Activated CD4-positive, alpha-beta T cell treated with anti-CD3 and anti-CD28 coated beads for 1 hour (primary cell): ENCODE measurements around the gene ZNF488.
A peak's percentile ranks its signal among the peaks of the same experiment; 100 is the strongest.

ENCODE experiments used
- DNase-seq: peaks from one replicate; pipeline ENCODE4 v3.0.0-alpha.2; 2020

Gene ZNF488

DNA sequence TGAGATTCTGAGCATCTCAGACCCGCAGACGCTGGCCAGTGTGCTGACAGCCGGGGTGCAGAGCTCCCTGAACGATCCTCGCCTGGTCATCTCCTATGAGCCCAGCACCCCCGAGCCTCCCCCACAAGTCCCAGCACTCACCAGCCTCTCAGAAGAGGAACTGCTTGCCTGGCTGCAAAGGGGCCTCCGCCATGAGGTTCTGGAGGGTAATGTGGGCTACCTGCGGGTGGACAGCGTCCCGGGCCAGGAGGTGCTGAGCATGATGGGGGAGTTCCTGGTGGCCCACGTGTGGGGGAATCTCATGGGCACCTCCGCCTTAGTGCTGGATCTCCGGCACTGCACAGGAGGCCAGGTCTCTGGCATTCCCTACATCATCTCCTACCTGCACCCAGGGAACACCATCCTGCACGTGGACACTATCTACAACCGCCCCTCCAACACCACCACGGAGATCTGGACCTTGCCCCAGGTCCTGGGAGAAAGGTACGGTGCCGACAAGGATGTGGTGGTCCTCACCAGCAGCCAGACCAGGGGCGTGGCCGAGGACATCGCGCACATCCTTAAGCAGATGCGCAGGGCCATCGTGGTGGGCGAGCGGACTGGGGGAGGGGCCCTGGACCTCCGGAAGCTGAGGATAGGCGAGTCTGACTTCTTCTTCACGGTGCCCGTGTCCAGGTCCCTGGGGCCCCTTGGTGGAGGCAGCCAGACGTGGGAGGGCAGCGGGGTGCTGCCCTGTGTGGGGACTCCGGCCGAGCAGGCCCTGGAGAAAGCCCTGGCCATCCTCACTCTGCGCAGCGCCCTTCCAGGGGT is 35.2 kb downstream of the ZNF488 start:
- DNase-seq: no peak

DNA sequence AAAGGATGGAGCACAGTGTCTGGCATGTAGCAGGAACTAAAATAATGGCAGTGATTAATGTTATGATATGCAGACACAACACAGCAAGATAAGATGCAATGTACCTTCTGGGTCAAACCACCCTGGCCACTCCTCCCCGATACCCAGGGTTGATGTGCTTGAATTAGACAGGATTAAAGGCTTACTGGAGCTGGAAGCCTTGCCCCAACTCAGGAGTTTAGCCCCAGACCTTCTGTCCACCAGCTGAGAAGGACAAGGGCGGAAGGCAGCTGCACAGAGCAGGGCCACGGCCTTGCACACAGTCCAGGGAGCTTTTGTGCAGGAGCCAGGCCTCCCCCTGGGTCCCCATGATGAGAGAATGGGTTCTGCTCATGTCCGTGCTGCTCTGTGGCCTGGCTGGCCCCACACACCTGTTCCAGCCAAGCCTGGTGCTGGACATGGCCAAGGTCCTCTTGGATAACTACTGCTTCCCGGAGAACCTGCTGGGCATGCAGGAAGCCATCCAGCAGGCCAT is 35.9 kb downstream of the ZNF488 start, which contains the start of gene RBP3:
TSS of gene RBP3 (plus strand) at position 226 of the 514 bp plus-strand sequence. CDS start at position 348, 122 bp downstream.
- DNase-seq: no peak

DNA sequence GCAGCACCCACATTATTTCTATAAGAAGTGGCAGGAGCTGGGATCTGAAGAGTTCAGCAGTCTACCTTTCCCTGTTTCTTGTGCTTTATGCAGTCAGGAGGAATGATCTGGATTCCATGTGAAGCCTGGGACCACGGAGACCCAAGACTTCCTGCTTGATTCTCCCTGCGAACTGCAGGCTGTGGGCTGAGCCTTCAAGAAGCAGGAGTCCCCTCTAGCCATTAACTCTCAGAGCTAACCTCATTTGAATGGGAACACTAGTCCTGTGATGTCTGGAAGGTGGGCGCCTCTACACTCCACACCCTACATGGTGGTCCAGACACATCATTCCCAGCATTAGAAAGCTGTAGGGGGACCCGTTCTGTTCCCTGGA is 36.8 kb downstream of the ZNF488 start:
- no peak for DNase-seq

DNA sequence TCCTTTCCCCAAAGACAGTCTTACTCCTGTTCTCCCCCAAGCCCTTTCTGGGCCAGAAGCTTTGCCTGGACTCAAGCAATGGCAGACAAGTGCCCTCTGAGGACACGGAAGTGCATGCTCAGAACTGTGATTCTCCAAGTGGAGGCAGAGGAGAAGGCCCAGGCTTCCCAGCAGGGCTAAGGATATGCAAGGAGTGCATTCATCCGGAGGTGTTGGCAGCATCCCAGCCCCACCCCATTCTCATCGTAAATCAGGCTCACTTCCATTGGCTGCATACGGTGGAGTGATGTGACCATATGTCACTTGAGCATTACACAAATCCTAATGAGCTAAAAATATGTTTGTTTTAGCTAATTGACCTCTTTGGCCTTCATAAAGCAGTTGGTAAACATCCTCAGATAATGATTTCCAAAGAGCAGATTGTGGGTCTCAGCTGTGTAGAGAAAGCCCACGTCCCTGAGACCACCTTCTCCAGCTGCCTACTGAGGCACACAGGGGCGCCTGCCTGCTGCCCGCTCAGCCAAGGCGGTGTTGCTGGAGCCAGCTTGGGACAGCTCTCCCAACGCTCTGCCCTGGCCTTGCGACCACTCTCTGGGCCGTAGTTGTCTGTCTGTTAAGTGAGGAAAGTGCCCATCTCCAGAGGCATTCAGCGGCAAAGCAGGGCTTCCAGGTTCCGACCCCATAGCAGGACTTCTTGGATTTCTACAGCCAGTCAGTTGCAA is 37.4 kb downstream of the ZNF488 start:
- no peak for DNase-seq

DNA sequence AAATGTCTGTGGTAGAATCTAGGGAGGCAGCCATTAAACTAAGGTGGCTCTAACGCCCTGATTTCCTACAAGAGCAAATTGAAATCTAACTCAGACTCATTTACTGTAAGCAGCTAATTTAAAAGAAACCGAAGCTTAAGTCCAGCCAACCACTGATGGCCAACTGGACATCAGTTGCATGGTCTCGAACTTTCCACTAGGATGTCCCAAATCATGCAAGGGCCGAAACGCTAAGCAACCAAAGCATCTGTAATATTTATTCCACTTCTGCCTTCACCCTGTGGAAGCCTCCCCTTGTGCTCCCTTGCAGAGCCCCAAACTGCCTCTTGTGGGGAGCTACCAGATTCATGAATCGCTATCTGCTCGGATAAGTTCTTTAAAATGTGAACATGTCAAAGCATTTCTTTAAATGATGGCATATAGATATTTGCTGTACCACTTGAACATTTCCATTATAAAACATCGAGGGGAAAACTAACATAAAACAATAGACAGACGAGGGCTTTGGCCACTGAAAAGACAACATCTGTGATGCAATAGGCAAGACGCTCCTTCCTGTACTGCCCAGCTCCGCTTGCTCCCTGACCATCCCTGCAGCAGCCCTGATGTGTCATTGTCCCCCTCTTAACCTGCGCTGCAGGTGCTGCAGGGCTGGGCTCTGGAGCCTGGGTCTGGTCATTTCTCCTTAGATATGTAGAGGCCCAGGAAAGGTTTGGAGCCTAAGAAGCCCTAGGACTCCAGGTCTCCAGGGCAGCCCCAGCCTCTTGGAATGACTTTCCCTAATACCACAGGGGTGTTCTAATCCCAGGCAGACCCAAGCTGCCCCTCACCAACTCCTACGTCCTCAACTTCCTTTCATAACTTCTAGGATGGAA is 38.9 kb downstream of the ZNF488 start:
- no peak for DNase-seq

DNA sequence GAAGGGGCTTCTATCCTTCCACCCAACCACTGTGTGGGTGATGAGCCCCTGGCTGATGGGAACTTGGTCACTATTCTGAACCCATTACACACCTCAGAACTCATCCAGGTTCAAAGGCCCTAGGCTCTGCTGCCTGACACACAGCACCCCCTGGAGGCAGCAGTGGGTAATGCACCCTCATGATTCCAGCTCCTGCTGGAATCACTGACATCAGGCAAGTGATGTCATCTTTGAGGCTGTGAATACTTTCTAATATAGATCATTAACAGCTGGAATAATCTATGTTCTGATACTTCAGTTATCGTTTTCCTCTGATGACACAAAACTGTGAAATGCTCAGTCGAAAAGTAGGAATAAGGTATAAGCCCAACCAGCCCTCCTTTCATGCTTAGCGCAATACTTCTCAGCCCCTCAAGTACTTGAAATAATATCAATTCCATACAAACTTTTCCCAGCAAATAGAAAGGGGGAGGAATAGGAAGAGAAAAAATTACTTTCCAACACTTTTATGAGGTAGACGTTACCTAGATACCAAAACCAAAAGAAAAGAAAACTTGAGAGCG is 43.4 kb downstream of the ZNF488 start:
- peak; percentile 56 for DNase-seq

DNA sequence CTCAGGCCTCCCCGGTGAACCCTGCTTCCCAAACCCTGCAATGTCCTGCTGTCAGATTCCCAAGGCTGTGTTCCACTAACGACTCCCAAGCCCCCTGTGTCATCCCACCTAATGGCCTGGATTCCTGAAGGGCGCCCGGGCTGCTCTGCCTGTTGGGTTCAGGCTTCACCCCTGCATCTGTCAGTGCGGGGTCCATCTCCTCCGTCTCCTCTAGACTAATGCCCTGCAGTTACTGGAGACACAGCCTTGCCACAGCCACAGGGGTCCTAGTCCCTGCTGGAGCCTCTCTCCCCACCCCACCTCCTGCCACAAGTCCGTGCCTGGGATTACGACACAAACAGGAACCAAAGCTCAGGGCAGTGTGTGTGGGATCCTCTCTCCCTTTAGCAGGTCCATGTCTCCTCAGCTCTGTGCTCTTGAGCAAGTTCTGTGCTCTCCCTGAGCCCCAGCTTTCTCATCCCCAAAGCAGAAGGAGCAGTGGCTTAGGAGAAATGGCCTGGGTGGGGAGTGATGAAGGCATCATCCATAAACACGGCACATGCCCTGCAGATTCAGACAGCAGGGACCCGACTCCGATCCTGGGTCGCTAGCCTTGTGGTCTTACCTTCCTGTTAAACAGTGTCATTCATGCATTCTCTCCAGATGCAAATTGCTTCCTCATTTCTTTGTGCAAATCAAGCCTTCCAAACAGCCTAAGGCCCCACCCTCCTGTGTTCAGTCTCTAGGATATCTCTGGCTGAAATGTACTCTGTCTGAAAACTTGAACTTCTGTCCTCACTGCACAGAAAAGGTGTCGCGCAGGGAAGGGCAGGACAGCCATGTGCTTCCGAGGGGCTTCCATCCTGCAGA is 44.1 kb downstream of the ZNF488 start:
- DNase-seq: no peak

DNA sequence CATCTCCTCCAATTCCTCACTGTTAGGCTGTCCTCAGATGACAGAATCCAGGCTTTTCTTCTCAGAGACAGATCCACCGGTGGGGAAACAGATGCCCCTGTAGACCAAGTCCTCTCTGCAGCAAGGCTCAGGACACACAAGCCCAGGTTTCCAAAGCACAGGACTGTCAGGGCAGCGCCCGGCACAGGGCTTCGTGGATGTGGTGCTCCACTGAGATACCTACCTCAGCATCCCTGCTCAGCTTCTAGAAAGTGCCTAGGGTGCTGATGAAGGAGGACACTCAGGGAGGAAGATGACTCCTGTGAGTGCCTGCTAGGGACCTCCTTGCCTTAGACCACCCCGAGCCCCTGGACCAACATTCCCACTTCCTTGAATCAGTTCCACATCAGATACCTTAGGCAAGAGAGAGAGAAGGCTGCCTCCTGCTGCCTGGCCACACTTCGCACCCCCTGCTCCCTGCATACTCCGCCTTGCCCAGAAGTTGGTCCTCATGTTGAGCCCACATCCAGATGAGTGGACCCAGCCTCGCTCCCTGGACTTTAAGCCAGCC is 44.8 kb downstream of the ZNF488 start:
- DNase-seq: no peak

DNA sequence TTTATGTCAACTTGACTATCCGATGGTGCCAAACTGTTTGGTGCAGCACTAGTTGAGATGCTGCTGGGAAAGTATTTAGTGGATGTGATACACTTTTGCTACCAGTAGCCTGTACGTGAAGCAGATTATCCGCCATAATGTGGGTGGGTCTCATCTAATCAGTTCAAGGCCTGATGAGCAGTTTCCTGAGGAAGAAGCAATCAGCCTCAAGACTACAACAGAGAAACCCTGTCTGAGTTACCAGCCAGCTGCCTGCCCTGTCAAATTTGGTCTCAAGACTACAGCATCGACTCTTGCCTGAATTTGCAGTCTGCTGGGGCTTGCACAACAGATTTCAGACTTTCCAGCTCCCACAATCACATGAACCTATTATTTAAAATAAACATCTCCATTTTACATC is 46.8 kb downstream of the ZNF488 start:
- no peak for DNase-seq

DNA sequence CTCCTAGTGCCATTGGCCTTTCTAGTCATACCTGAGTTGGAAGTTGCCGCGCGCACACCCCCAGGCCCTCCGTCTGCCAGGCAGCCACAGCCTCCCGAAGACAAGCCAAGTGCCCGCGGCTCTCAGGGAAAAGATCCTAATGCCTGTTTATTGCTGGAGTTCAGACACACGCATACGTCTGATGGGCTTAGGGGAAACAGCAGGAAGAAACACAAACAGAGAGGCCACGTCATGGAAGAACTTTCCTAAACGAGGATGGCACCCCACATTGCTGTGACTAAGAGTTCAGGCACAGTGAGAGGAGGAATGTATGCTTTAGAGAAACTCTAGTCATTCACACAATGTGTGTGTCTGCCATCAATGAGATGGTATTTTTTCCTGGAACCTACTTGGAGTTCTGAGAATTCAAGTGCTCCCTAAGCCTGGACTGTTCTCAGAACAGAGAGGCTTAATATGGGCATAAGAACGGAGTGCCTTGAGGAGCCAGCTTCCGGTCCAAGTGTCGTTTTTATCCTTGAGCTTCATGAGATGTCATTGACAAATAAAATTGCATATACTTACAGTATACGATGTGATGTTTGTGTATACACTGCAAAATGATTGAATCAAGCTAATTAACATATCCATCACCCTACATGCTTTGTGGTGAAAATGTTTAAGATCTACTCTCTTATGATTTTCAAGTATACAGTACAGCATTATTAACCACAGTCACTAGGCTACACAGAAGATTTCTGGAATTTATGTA is 47.5 kb downstream of the ZNF488 start:
- DNase-seq: no peak

DNA sequence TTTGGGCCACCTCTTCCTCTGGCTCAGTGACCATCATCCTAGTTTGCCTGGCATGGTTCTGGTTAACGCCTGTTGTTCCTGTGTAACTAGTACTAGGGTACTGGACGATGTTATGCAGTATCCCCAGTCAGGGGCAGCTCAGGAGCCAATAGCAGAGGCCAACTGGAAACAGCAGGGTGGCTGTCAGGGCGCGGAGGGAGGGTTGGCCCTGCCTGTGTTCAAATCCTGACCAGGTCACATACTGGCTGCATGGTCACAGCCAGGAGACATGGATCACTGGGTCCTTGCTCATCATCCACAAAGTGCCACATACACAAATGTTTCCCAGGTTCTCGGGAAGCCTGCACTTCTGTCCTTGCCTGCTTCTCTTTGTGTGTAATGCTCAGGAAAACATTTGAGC is 48.2 kb downstream of the ZNF488 start:
- no peak for DNase-seq

DNA sequence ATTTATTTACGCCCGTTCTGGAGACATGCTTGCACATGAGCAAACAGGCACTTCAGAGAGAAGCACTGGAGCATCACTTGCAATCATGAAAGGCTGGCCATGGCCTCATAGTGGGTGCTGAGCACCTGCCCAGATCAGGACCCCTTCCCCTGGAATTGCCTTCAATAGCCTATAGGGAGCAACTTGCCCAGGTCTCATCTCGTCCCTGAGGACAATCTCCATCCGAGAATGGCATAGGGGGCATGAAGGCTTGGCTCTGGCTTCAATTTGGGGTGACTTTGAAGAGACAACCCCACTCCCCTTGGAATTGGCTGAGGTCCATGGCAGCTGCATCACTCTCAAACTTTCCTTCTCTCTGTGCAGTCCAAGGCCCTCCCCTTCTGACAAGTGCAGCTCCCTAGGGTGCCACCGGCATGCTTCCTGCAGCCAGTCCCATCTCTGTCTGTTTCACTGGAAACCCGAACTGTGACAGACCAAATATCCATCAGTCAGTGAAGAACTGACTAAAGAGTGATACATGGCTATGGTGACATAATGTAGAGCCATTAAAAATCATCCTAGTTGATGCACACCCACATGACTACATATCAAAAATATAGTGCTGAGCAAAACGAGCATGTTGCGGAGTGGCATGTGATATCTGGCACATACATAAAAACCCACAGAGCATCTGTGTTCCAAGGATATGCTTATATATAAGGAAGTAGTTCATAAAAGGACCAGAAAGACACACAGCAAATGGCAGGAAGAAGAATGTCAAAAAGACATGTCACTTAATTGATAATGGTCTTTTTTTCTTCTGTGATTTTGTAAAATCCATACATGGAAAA is 49.4 kb downstream of the ZNF488 start:
- no peak for DNase-seq

DNA sequence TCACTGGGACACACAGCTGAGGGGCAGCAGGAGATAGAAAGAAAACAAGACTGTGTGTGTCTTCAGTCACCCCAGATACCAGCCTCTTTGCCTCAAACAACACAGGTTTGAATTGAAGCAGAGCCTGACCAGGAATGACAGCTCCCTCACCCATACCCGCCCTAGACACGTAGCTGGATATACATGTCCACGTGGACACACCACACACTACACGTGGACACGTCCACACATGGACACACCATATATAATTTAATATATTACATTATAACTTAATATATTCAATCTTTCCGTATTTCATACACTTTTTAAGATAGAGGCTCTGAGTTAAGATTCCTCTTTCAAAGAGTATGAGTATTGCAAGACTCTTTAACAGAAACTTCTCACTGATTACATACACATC is 50.6 kb downstream of the ZNF488 start:
- DNase-seq: no peak

DNA sequence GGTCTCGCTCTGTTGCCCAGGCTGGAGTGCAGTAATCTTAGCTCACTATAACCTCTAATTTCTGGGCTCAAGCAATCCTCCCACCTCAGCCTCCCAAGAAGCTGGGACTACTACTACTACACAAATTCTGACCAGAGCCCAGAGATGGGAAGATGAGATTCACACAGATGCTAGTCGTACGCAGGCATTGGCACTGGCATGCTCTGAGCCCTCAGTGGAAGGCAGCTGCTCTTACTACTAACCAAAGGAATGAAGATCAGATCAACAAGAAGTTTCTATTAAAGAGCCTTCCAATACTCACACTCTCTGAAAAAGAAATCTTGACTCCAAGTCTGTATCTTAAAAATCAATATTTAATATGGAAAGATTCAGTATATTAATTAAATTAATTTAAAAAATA is 51.1 kb downstream of the ZNF488 start:
- DNase-seq: no peak

DNA sequence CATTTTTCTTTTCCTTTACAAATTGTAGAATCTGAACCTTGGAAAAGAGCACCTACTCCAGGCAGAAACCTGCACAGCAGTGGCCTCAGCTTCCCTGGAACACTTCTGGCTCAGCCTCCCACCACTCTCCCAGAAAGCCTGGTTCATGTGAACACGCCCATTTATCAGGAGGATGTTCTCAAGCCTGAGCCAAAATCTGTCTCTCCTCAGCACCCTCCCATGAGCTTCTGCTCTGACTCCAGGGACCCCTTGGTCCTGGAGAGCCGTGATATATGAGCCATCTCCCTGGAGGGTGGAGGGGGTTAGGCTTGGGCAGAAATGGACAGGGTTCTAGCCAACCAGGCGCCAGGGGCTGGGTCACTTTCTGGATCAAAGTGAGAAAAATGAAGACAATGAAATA is 51.7 kb downstream of the ZNF488 start:
- no peak for DNase-seq

DNA sequence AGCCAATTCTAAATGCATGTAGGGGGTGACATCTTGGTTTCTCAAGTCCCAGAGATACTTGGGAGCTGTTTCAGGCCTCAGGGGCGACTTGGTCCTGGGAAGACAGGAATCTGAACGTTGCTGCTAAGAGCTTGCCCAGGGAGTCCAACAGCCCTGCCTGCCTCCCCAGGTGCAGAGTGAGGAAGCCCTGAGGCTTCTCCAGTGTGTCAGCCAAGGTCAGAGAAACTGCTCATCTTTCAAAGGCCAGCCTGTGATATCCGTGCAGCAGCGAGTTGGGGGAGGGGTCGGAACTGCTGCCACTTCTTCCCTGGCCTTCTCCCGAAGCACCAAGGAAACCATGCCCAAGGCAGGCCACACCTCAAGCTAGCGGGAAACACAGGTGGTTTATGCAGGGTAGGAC is 52.1 kb downstream of the ZNF488 start:
- DNase-seq: no peak

DNA sequence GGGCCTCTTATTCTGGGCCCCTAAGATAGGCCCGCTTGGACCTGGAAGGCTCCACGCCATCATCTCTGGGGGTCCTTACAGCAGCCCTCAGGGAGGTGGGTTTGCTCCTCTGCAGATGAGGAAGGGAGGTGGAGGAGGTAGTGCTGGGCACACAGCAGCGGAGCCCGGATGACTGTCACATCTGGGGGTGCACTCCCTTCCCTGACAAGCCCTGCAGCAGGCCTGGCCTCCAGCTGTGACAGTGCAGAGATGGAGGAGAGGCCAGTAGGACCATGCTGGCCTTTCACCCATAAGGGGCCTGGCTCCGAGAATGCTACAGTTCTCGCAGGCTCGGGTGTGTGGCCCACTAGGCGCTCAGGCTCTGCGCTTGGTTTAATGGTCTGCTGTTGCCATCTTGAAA is 52.6 kb downstream of the ZNF488 start:
- DNase-seq: no peak

DNA sequence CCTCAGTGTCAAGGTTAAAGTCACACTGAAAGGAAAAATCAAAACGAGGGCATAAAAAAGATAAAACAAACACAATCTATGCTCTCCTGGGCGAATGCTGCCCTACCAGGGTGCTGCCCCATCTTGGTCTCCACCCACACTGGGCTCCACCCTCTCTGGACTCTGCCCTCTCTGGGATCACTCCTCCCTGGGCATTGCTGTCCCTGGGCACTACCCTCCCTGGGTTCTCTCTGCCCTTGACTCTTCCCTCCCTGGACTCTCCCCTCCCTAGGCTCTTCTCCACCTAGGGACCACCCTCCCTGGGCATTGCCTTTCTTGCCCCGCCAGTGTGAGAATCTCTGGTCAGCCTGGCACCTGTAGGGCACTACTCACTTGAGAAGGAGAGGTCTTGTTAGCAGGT is 53.3 kb downstream of the ZNF488 start:
- DNase-seq: no peak

DNA sequence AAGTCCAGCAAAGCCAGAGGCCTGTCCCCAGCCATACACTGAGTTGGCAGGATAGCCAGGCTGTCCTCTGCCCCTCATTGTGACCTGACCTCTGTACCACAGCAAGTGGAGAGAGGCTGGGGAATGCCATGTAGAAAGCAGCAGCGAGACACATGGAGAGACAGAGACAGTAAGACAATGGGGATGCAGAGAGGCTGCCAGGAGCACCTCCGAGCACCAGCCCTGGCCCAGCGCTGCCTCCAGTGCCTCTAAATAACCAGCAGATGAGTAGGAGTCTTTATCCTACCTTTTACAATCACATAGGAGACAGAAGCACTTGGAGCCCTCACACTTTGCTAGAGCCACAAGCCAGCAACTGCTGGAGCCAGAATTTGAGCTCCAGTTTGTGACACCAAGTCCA is 53.7 kb downstream of the ZNF488 start:
- DNase-seq: no peak

DNA sequence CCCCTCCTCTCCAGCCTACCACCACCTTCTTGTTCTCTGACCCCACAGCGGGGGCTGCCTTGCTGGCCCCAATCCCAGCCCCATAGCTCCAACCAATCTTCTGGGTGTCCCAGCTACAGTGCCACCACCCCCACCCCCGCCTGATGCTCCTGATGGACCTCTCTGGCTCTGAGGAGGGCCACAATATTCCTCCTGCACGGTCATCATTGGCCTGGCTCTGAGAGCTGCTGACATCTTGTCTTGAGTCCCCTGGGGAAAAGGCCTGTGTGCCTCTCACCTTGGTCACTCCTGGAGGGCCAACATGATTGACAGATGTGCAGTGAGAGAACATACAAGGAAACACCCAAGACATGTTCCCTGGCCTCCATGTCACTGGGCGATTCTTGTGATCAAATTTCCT is 54.2 kb downstream of the ZNF488 start:
- no peak for DNase-seq
